Measurements from ENCODE around the gene ARRB2. TPM values are rescaled to one million over a fixed set of nuclear protein-coding genes. Genes with fewer than 3 reads are reported as not detected.

Gene ARRB2
- total RNA-seq (2012; rRNA removed): 3.9 and 6.1 TPM in 2 replicates
- polyA plus RNA-seq (2012; rRNA removed): 10.6 and 12.5 TPM in 2 replicates
- 6.2 and 8.6 TPM in 2 replicates for polyA plus RNA-seq (2012; cell fraction: cytosol; rRNA removed)
- 17.0 and 18.2 TPM in 2 replicates for polyA plus RNA-seq (2012; cell fraction: nucleus; rRNA removed; ENCODE audit: low replicate concordance)
- percentile 40 among the genes with signal in this experiment for Bru-seq, nascent RNA
- percentile 45 among the genes with signal in this experiment for BruChase-seq, experiment 1, labeled RNA remaining after a 6-hour chase
- percentile 48 among the genes with signal in this experiment for BruChase-seq, experiment 2, labeled RNA remaining after a 2-hour chase
- long read RNA-seq, partial matches to known transcripts: 0 of 3 reads
- long read RNA-seq, other reads (novel, unspliced or antisense): 2 of 3 reads

DNA sequence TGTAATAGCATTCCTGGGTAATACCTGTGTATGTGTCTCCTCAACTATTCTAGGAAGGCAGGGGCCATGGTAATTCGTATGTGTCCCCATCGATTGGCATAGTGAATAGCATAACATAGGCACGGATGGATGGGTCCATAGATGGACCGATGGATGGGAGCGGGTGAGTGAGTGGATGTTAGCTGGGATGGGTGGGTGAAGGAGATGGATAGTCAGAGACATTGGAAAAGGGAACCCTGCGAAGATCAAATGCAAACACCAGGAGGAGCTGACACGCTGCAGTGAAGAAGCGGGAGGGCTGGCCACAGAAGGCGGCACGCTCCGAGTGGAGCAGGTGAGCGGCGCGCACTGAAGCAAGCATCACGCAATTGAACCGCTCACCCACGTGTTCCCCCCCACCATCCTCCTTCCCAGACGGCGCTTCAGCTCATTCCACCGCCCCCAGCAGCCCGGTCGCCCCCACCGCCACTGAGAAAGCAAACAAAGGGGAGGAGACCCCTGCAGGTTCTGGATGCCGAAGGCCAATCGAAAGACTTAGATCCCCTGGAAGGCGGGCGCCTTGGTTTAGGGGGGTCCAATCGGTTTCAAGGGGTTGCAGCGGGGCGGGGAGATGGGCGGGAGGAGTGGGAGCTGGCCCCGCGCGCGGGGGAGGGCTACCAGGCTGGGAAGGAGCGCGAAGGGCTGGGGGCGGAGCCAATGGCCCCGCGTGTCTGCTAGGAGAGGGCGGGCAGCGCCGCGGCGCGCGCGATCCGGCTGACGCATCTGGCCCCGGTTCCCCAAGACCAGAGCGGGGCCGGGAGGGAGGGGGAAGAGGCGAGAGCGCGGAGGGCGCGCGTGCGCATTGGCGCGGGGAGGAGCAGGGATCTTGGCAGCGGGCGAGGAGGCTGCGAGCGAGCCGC, at the start of gene ARRB2:
ARRB2 (plus strand) TSS at position 839 of the 899 bp plus-strand sequence. CDS start 90 bp downstream, outside the sequence.
- in situ Hi-C loops (cut with MboI; ENCODE audit: low sequenced_read_pairs) (loop anchor here (10.0 kb wide), 1 partner anchor 175 kb away; no protein-coding TSS in a partner anchor), intact Hi-C loops (cut with micrococcal nuclease) (loop anchor here (1.0 kb wide), 2 partner anchors 80 to 179 kb away; no protein-coding TSS in a partner anchor), dilution Hi-C loops (cut with HindIII; ENCODE audit: low sequenced_read_pairs, unreplicated experiment) (no loop called here)
- H3K79me1 ChIP-seq (ENCODE audit: low read depth in 1 of 2, low read length in 2 of 2): peaks cover 3% of the 10 kb centered on the region in 2 experiments
- H3K18ac ChIP-seq (ENCODE audit: low read depth, low read length): no peak within 1 kb of the TSS
- H4K91ac ChIP-seq (ENCODE audit: insufficient read depth, low read depth, low read length): no peak within 1 kb of the TSS; the same call in 1 of the 2 replicates
- H2BK120ac ChIP-seq (ENCODE audit: low read depth, low read length): no peak within 1 kb of the TSS
- no peak within 1 kb of the TSS; the same call in 1 of the 2 replicates for H3K27ac ChIP-seq (ENCODE audit: insufficient read depth, low read length)
- H2AK5ac ChIP-seq (ENCODE audit: low read depth, low read length): peak within 1 kb of the TSS; percentile 48; the same call in 1 of the 2 replicates
- peak within 1 kb of the TSS; percentile 25 for H3K56ac ChIP-seq (ENCODE audit: extremely low read depth, insufficient read depth, low read length)
- peak within 1 kb of the TSS; percentile 59; the same call in 1 of the 2 replicates for H3K23ac ChIP-seq (ENCODE audit: low read depth, low read length)
- H2BK5ac ChIP-seq (ENCODE audit: low read depth, low read length, poor library complexity, severe bottlenecking): no peak within 1 kb of the TSS
- DNase-seq (peak; percentile 98), ATAC-seq (ENCODE audit: low read depth) (peak; percentile 96)
- 0% methylated on average over 15 of the region's 67 CpGs; no CpG with 5 or more reads in 1 of the 2 experiments for WGBS, 2 experiments (ENCODE audit: extremely low coverage in 2 of 2, insufficient read length in 1 of 2)
- BruUV-seq (replicated peaks): no TSS peak
- H4K8ac ChIP-seq (ENCODE audit: low read depth in 2 of 2, low read length in 2 of 2): peak within 1 kb of the TSS in 1 of 2 experiments; percentile 14; a peak in 1 of 4 replicates
- H3K27me3 ChIP-seq (ENCODE audit: control insufficient read depth, insufficient read depth, low read length): no peaks in the 10 kb centered on the region
- H3K4me1 ChIP-seq (ENCODE audit: control insufficient read depth, insufficient read depth, low read length): peaks cover 9% of the 10 kb centered on the region
- peak within 1 kb of the TSS; percentile 88 for H2AFZ ChIP-seq (replicated peaks; ENCODE audit: low read length, poor library complexity)
- peak within 1 kb of the TSS; percentile 97 for H3K4me2 ChIP-seq (ENCODE audit: low read depth, low read length)
- H3K4me3 ChIP-seq (ENCODE audit: insufficient read depth, low read depth, low read length): peak within 1 kb of the TSS; percentile 49
- H2BK15ac ChIP-seq (ENCODE audit: low read depth, low read length): no peak within 1 kb of the TSS
- H4K20me1 ChIP-seq (ENCODE audit: insufficient read depth, low read length): peaks cover 4% of the 10 kb centered on the region; the same call in 1 of the 2 replicates
- peak within 1 kb of the TSS; percentile 80 for H2AK9ac ChIP-seq (replicated peaks; ENCODE audit: low read depth, low read length, poor library complexity)
- H2BK20ac ChIP-seq (ENCODE audit: low read depth, low read length): no peak within 1 kb of the TSS
- ChIA-PET POLR2A (ENCODE audit: unreplicated experiment) (no interaction called here), CTCF (interaction anchor here (0.5 to 1.2 kb wide), 4 partner anchors 31 to 199 kb away, joined by 3 to 5 read pairs (median 3); no protein-coding TSS in a partner anchor)
- H3K9ac ChIP-seq (ENCODE audit: low read depth, low read length): peak within 1 kb of the TSS; percentile 47
- no peaks in the 10 kb centered on the region for H3K9me3 ChIP-seq (ENCODE audit: control insufficient read depth, insufficient read depth, low read length)
- H3K14ac ChIP-seq (replicated peaks; ENCODE audit: low read depth, low read length): no peak within 1 kb of the TSS
- no peak within 1 kb of the TSS for H4K5ac ChIP-seq (ENCODE audit: low read depth, low read length)
- H3K4ac ChIP-seq (ENCODE audit: low read depth, low read length): no peak within 1 kb of the TSS
- no peaks in the 10 kb centered on the region for H3K36me3 ChIP-seq (ENCODE audit: control insufficient read depth, insufficient read depth, low read length)
- peaks cover 10% of the 10 kb centered on the region for H3K9me1 ChIP-seq (ENCODE audit: insufficient read depth, low read length)
- TF ChIP-seq RCOR1 (IDR thresholded peaks at IDR 0.05; ENCODE audit: insufficient replicate concordance, low read length): peak; percentile 61
- no peak for TF ChIP-seq POLR2A (IDR thresholded peaks at IDR 0.05; ENCODE audit: low read depth, low read length)
- no peak for TF ChIP-seq CHD1 (IDR thresholded peaks at IDR 0.05; ENCODE audit: low read depth, low read length)
- TF ChIP-seq MAFK (IDR thresholded peaks at IDR 0.05; ENCODE audit: low read depth, low read length): no peak
- TF ChIP-seq BHLHE40 (IDR thresholded peaks at IDR 0.05; ENCODE audit: low read depth, low read length): peak; percentile 77
- peak; percentile 98 for TF ChIP-seq MAZ (IDR thresholded peaks at IDR 0.05; ENCODE audit: borderline replicate concordance, low read depth, low read length)
- peak; percentile 80 for TF ChIP-seq RAD21 (IDR thresholded peaks at IDR 0.05; ENCODE audit: low read length)
- no peak for TF ChIP-seq NFE2L2 (IDR thresholded peaks at IDR 0.05; ENCODE audit: low read depth, low read length)
- no peak for TF ChIP-seq RFX5 (IDR thresholded peaks at IDR 0.05; ENCODE audit: low read depth, low read length)
- TF ChIP-seq FOS (IDR thresholded peaks at IDR 0.05; ENCODE audit: low read depth, low read length): no peak
- TF ChIP-seq SMC3 (IDR thresholded peaks at IDR 0.05; ENCODE audit: low read depth, low read length): peak; percentile 69
- TF ChIP-seq CEBPB (IDR thresholded peaks at IDR 0.05; ENCODE audit: low read depth, low read length): 0 out of 2 replicates have a peak, but pooled peaks have one; percentile 32
- TF ChIP-seq, protein P1, sequence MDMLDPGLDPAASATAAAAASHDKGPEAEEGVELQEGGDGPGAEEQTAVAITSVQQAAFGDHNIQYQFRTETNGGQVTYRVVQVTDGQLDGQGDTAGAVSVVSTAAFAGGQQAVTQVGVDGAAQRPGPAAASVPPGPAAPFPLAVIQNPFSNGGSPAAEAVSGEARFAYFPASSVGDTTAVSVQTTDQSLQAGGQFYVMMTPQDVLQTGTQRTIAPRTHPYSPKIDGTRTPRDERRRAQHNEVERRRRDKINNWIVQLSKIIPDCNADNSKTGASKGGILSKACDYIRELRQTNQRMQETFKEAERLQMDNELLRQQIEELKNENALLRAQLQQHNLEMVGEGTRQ (IDR thresholded peaks at IDR 0.05; ENCODE audit: low read depth, low read length): peak; percentile 65; the same call in 1 of the 2 replicates
